WI38 (cell line): Measurements from ENCODE around the gene PDCD11.

Experiments
- H3K4me3 ChIP-seq: 2 replicates; pipeline ENCODE4 v1.5.1; 2011; ENCODE audit warnings: low read depth, mild to moderate bottlenecking, control low read depth, low read length
- CTCF ChIP-seq: IDR thresholded peaks from 2 replicates; pipeline ENCODE4 v1.5.1; 2012; ENCODE audit warnings: low read depth, mild to moderate bottlenecking, control low read depth, low read length

Gene PDCD11

GRCh38 chr10:103457896-103458583 lies 61.6 kb downstream of the PDCD11 start:
- H3K4me3 ChIP-seq: no peak overlapping the region
- TF ChIP-seq CTCF: no peak

GRCh38 chr10:103458720-103459119 lies 62.3 kb downstream of the PDCD11 start, which contains the start of gene CALHM1:
TSS of gene CALHM1 (minus strand) at chr10:103458900. CDS start at chr10:103458751, 149 bp downstream.
- no peak for TF ChIP-seq CTCF
- H3K4me3 ChIP-seq: no peak within 1 kb of the TSS

- no peak for TF ChIP-seq CTCF
- H3K4me3 ChIP-seq: no peak overlapping the region
Observed at GRCh38 chr10:103459615-103460014, 63.2 kb downstream of the PDCD11 start.

GRCh38 chr10:103463499-103463898 lies 67.1 kb downstream of the PDCD11 start:
- no peak for TF ChIP-seq CTCF
- no peak overlapping the region for H3K4me3 ChIP-seq

- H3K4me3 ChIP-seq: no peak overlapping the region
- TF ChIP-seq CTCF: no peak
Observed at GRCh38 chr10:103465411-103466179, 69.2 kb downstream of the PDCD11 start.

- no peak for TF ChIP-seq CTCF
- H3K4me3 ChIP-seq: no peak overlapping the region
Observed at GRCh38 chr10:103466734-103467133, 70.3 kb downstream of the PDCD11 start.

- no peak for TF ChIP-seq CTCF
- H3K4me3 ChIP-seq: no peak overlapping the region
Observed at GRCh38 chr10:103467406-103467805, 71.0 kb downstream of the PDCD11 start.
